H9 (cell line): ENCODE measurements around the gene STAMBPL1. TPM values are rescaled to one million over a fixed set of nuclear protein-coding genes. Genes with fewer than 3 reads are reported as not detected.
A peak's percentile ranks its signal among the peaks of the same experiment; 100 is the strongest.

Experiments
- DNase-seq: peaks from one replicate; pipeline ENCODE4 v3.0.0-alpha.2; 2017
- H2AFZ ChIP-seq: one replicate; pipeline ENCODE4 v1.6.1; 2013; ENCODE audit warnings: mild to moderate bottlenecking, low read length, control low read depth, moderate library complexity
- H2AK5ac ChIP-seq: 2 replicates; pipeline ENCODE4 v1.6.1; 2013; ENCODE audit warnings: low read length, control low read depth, mixed read lengths; ENCODE audit not compliant: insufficient read length
- H2BK120ac ChIP-seq: one replicate; pipeline ENCODE4 v1.6.1; 2013; ENCODE audit warnings: low read depth, mild to moderate bottlenecking, low read length, control low read depth, inconsistent platforms; ENCODE audit not compliant: poor library complexity, severe bottlenecking
- H2BK12ac ChIP-seq: 2 replicates; pipeline ENCODE4 v1.6.1; 2013; ENCODE audit warnings: low read length, control low read depth, mixed read lengths, low read depth; ENCODE audit not compliant: insufficient read length
- H2BK15ac ChIP-seq: 2 replicates; pipeline ENCODE4 v1.6.1; 2013; ENCODE audit warnings: low read depth, low read length, control low read depth
- H2BK20ac ChIP-seq: one replicate; pipeline ENCODE4 v1.6.1; 2013; ENCODE audit warnings: low read depth, mild to moderate bottlenecking, low read length, control low read depth, inconsistent platforms; ENCODE audit not compliant: poor library complexity, severe bottlenecking
- H2BK5ac ChIP-seq: 2 replicates; pipeline ENCODE4 v1.6.1; 2013; ENCODE audit warnings: low read length, control low read depth, mixed read lengths; ENCODE audit not compliant: insufficient read length
- H3K14ac ChIP-seq: 2 replicates; pipeline ENCODE4 v1.6.1; 2013; ENCODE audit warnings: low read length, control low read depth; ENCODE audit not compliant: insufficient read depth
- H3K18ac ChIP-seq: 2 replicates; pipeline ENCODE4 v1.6.1; 2013; ENCODE audit warnings: low read depth, mild to moderate bottlenecking, mixed read lengths, low read length, control low read depth; ENCODE audit not compliant: insufficient read length
- H3K23ac ChIP-seq: 2 replicates; pipeline ENCODE4 v1.6.1; 2013; ENCODE audit warnings: low read length, control low read depth, mixed read lengths, low read depth; ENCODE audit not compliant: insufficient read length
- H3K23me2 ChIP-seq: 2 replicates; pipeline ENCODE4 v1.6.1; 2013; ENCODE audit warnings: low read depth, mild to moderate bottlenecking, mixed read lengths, low read length, control low read depth; ENCODE audit not compliant: insufficient read length, poor library complexity, severe bottlenecking
- H3K27ac ChIP-seq: 2 replicates; pipeline ENCODE4 v1.5.1; 2013; ENCODE audit warnings: low read length, control low read depth, mixed read lengths, low read depth; ENCODE audit not compliant: insufficient read length
- H3K27me3 ChIP-seq: 2 replicates; pipeline ENCODE4 v1.6.1; 2013; ENCODE audit warnings: low read length, control low read depth, inconsistent platforms; ENCODE audit not compliant: insufficient read depth
- H3K4ac ChIP-seq: 2 replicates; pipeline ENCODE4 v1.6.1; 2013; ENCODE audit warnings: low read depth, mild to moderate bottlenecking, control low read depth, inconsistent platforms, low read length, moderate library complexity
- H3K4me1 ChIP-seq: 2 replicates; pipeline ENCODE4 v1.6.1; 2013; ENCODE audit warnings: low read length, control low read depth, inconsistent platforms; ENCODE audit not compliant: insufficient read depth
- H3K4me2 ChIP-seq: 2 replicates; pipeline ENCODE4 v1.6.1; 2013; ENCODE audit warnings: low read length, control low read depth, mixed read lengths; ENCODE audit not compliant: insufficient read length, insufficient read depth
- H3K56ac ChIP-seq: 2 replicates; pipeline ENCODE4 v1.6.1; 2013; ENCODE audit warnings: low read depth, mild to moderate bottlenecking, mixed read lengths, low read length, control low read depth; ENCODE audit not compliant: insufficient read length
- H3K79me1 ChIP-seq: 2 replicates; pipeline ENCODE4 v1.6.1; 2013; ENCODE audit warnings: low read depth, mild to moderate bottlenecking, moderate library complexity, low read length, control low read depth, inconsistent platforms; ENCODE audit not compliant: insufficient read depth, poor library complexity, severe bottlenecking
- H3K79me2 ChIP-seq: 2 replicates; pipeline ENCODE4 v1.6.1; 2013; ENCODE audit warnings: low read length, control low read depth, inconsistent platforms; ENCODE audit not compliant: insufficient read depth
- H3K9ac ChIP-seq: 2 replicates; pipeline ENCODE4 v1.6.1; 2013; ENCODE audit warnings: low read length, control low read depth, mixed read lengths; ENCODE audit not compliant: insufficient read length; ENCODE audit errors: extremely low read depth
- H3K9me3 ChIP-seq: one replicate; pipeline ENCODE4 v1.6.1; 2013; ENCODE audit warnings: low read depth, low read length, inconsistent platforms; ENCODE audit not compliant: control insufficient read depth
- H3T11ph ChIP-seq: one replicate; pipeline ENCODE4 v1.6.1; 2013; ENCODE audit warnings: mild to moderate bottlenecking, low read length, control low read depth, inconsistent platforms
- H4K20me1 ChIP-seq: one replicate; pipeline ENCODE4 v1.6.1; 2013; ENCODE audit not compliant: control insufficient read depth, insufficient read length, insufficient read depth
- H4K5ac ChIP-seq: 2 replicates; pipeline ENCODE4 v1.6.1; 2013; ENCODE audit warnings: low read depth, mild to moderate bottlenecking, mixed read lengths, low read length, control low read depth; ENCODE audit not compliant: insufficient read length
- H4K8ac ChIP-seq: replicated peaks from 2 replicates; pipeline ENCODE4 v1.6.1; 2013; ENCODE audit warnings: low read length, control low read depth, mixed read lengths, low read depth; ENCODE audit not compliant: insufficient read length
- H4K91ac ChIP-seq: 2 replicates; pipeline ENCODE4 v1.6.1; 2013; ENCODE audit warnings: low read depth, mild to moderate bottlenecking, moderate library complexity, mixed read lengths, low read length, control low read depth; ENCODE audit not compliant: insufficient read length
- H3K27ac Mint-ChIP-seq, 3 experiments: 2 replicates in 2 of 3; 3 replicates in 1 of 3; pipeline ENCODE4 v1.8.0; 2020 to 2021; ENCODE audit warnings: mixed read lengths in 3 of 3, mild to moderate bottlenecking in 1 of 3, moderate library complexity in 1 of 3
- H3K27me3 Mint-ChIP-seq: 2 replicates; pipeline ENCODE4 v1.8.0; 2021; ENCODE audit warnings: low read depth, mild to moderate bottlenecking, moderate library complexity, mixed read lengths
- H3K36me3 Mint-ChIP-seq, 3 experiments: 2 replicates in 2 of 3; 3 replicates in 1 of 3; pipeline ENCODE4 v1.8.0; 2020 to 2021; ENCODE audit warnings: low read depth in 3 of 3, mixed read lengths in 3 of 3; ENCODE audit not compliant: insufficient read depth in 1 of 3
- H3K4me1 Mint-ChIP-seq, 2 experiments: 2 replicates each; pipeline ENCODE4 v1.8.0; 2020; ENCODE audit warnings: mixed read lengths in 2 of 2
- H3K4me3 Mint-ChIP-seq, 2 experiments: 2 replicates in 1 of 2; 3 replicates in 1 of 2; pipeline ENCODE4 v1.8.0; 2020 to 2021; ENCODE audit warnings: mild to moderate bottlenecking in 2 of 2, mixed read lengths in 2 of 2, moderate library complexity in 1 of 2
- H3K9me3 Mint-ChIP-seq, 2 experiments: 2 replicates in 1 of 2; 3 replicates in 1 of 2; pipeline ENCODE4 v1.8.0; 2020; ENCODE audit warnings: mild to moderate bottlenecking in 2 of 2, mixed read lengths in 2 of 2, moderate library complexity in 1 of 2
- WGBS: extraction: QIAGEN DNeasy Blood & Tissue Kit; methylation state at CpG from one replicate; pipeline ENCODE4 v1.1.7; 2013; ENCODE audit warnings: missing lambda C conversion rate, low lambda C conversion rate, mixed read lengths; ENCODE audit not compliant: insufficient read length; ENCODE audit errors: extremely low coverage; 5-methylcytosine and 5-hydroxymethylcytosine counted together
- total RNA-seq: library from RNA; stranded (reverse); gene quantifications from 2 replicates; pipeline ENCODE4 v1.2.1, GENCODE V29; 2021
- TF ChIP-seq, protein P1 (sequence below): fragments of 200-600 bp; sonication (generic); conservative IDR thresholded peaks from 3 replicates; pipeline ENCODE4 v1.8.0; 2021; ENCODE audit warnings: antibody characterized with exemption, mild to moderate bottlenecking

Gene STAMBPL1
- total RNA-seq, 1 experiment from 2014 or later: 3.2 TPM

DNA sequence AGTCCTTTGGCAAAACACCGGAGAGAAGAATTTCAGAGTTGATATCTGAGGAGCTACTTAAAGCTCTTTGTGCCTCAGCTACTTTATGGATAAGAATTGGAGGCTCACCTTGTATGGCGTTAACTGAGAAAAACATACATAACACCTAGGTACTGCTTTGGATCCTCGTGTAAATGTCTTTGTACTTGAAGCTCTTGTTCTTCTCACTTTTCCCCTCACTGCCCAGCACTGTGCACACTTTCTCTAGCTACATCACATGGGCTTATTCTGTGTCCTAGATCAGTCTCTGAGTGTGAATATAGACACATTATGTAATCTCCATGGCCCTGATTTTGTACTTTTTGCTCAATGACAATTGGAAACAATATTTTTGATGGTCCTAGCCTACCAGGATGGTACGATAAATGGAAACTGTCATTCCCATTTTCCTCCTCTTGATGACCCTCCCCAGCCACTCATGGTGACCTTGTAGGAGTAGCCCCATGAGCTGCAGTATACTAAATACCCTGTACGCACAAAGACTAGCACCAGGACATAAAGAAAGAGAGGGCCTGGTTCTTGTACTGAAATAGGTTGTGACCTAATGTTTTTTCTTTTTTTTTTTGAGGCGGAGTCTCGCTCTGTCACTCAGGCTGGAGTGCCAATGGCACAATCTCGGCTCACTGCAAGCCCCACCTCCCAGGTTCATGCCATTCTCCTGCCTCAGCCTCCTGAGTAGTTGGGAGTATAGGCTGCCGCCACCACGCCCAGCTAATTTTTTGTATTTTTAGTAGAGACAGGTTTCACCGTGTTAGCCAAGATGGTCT, 22.1 kb downstream of the STAMBPL1 start:
- Histone ChIP-seq H3K18ac (no peak overlapping the region), H3K4me1 (no peaks in the 10 kb centered on the region; the same call in 1 of the 2 replicates), H3K27me3 (no peaks in the 10 kb centered on the region), H3K79me2 (no peaks in the 10 kb centered on the region), H3K4ac (no peak overlapping the region), H3K27ac (no peak overlapping the region), H2BK12ac (no peak overlapping the region), H2BK120ac (no peak overlapping the region), H4K91ac (no peak overlapping the region), H3K9ac (no peak overlapping the region), H3K9me3 (no peaks in the 10 kb centered on the region), H3K23ac (no peak overlapping the region), H4K8ac (no peak overlapping the region), H2BK15ac (no peak overlapping the region), H3K4me2 (no peak overlapping the region), H2BK5ac (no peak overlapping the region), H3K79me1 (no peaks in the 10 kb centered on the region), H2AFZ (no peak overlapping the region), H3K56ac (no peak overlapping the region), H3K14ac (no peak overlapping the region), H4K20me1 (no peaks in the 10 kb centered on the region), H2AK5ac (no peak overlapping the region), H3T11ph (no peak overlapping the region), H3K23me2 (no peaks in the 10 kb centered on the region), H4K5ac (no peak overlapping the region), H2BK20ac (no peak overlapping the region)
- Mint-ChIP-seq H3K9me3 (no peaks in the 10 kb centered on the region), H3K36me3 (peaks cover 0 to 6% (median 3%) of the 10 kb centered on the region in 3 experiments; a peak in 3 of 7 replicates), H3K4me3 (no peak overlapping the region), H3K27ac (peak overlapping the region in 1 of 3 experiments; percentile 71; a peak in 1 of 7 replicates), H3K4me1 (peaks cover 5 to 8% of the 10 kb centered on the region in 2 experiments), H3K27me3 (no peaks in the 10 kb centered on the region)
- DNase-seq: no peak
- TF ChIP-seq, protein P1, sequence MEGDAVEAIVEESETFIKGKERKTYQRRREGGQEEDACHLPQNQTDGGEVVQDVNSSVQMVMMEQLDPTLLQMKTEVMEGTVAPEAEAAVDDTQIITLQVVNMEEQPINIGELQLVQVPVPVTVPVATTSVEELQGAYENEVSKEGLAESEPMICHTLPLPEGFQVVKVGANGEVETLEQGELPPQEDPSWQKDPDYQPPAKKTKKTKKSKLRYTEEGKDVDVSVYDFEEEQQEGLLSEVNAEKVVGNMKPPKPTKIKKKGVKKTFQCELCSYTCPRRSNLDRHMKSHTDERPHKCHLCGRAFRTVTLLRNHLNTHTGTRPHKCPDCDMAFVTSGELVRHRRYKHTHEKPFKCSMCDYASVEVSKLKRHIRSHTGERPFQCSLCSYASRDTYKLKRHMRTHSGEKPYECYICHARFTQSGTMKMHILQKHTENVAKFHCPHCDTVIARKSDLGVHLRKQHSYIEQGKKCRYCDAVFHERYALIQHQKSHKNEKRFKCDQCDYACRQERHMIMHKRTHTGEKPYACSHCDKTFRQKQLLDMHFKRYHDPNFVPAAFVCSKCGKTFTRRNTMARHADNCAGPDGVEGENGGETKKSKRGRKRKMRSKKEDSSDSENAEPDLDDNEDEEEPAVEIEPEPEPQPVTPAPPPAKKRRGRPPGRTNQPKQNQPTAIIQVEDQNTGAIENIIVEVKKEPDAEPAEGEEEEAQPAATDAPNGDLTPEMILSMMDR: no peak
- no CpG with 5 or more reads among the region's 11 CpGs for WGBS
